Progenitor cell of endocrine pancreas (in vitro differentiated cells): Measurements from ENCODE around the gene ZFYVE21. TPM values are rescaled to one million over a fixed set of nuclear protein-coding genes. Genes with fewer than 3 reads are reported as not detected.
"Not testable (repeated sequence)": the region's sequence is repeated elsewhere in the genome, so short reads cannot be mapped to it uniquely, and the experiment has no call there.

ENCODE experiments used
- DNase-seq: peaks from one replicate; pipeline ENCODE4 v3.0.0; 2021; ENCODE audit warnings: low spot score; ENCODE audit not compliant: unreplicated experiment
- H3K27ac Mint-ChIP-seq: 2 replicates; pipeline ENCODE4 v1.8.0; 2021; ENCODE audit warnings: mild to moderate bottlenecking, moderate library complexity, mixed read lengths
- H3K27me3 Mint-ChIP-seq: 2 replicates; pipeline ENCODE4 v1.8.0; 2021; ENCODE audit warnings: mixed read lengths
- H3K36me3 Mint-ChIP-seq: 2 replicates; pipeline ENCODE4 v1.8.0; 2022; ENCODE audit warnings: mixed read lengths; ENCODE audit not compliant: insufficient read depth
- H3K4me1 Mint-ChIP-seq: 2 replicates; pipeline ENCODE4 v1.8.0; 2021; ENCODE audit warnings: low read depth, mixed read lengths
- H3K4me3 Mint-ChIP-seq: 2 replicates; pipeline ENCODE4 v1.8.0; 2021; ENCODE audit warnings: low read depth, mild to moderate bottlenecking, moderate library complexity, mixed read lengths
- H3K9me3 Mint-ChIP-seq: 2 replicates; pipeline ENCODE4 v1.8.0; 2021; ENCODE audit warnings: low read depth, mixed read lengths
- CTCF ChIP-seq: fragments of 200-600 bp; sonication (generic); IDR thresholded peaks from one replicate; pipeline ENCODE4 v1.5.0; 2021; ENCODE audit warnings: antibody characterized with exemption, mild to moderate bottlenecking; ENCODE audit not compliant: unreplicated experiment
- total RNA-seq: library from RNA; stranded (reverse); gene quantifications from 2 replicates; pipeline ENCODE4 v1.2.1, GENCODE V29; 2021

Gene ZFYVE21
- total RNA-seq, 1 donor from 2014 or later, result 47.2 TPM

- Mint-ChIP-seq H3K36me3 (peaks cover 16% of the 10 kb centered on the region), H3K27ac (no peak overlapping the region), H3K27me3 (no peaks in the 10 kb centered on the region), H3K9me3 (peaks cover 3% of the 10 kb centered on the region), H3K4me1 (no peaks in the 10 kb centered on the region), H3K4me3 (no peak overlapping the region)
- no peak for TF ChIP-seq CTCF
- no peak for DNase-seq
Measured at GRCh38 chr14:103775506-103775905, 59.9 kb downstream of the ZFYVE21 start.

- not testable (repeated sequence) for DNase-seq, H3K27ac Mint-ChIP-seq, H3K27me3 Mint-ChIP-seq, H3K4me1 Mint-ChIP-seq, H3K9me3 Mint-ChIP-seq, H3K4me3 Mint-ChIP-seq
- peaks cover 12% of the 10 kb centered on the region for H3K36me3 Mint-ChIP-seq
Measured at GRCh38 chr14:103776319-103776718, 60.7 kb downstream of the ZFYVE21 start.

GRCh38 chr14:103782376-103782775, 66.8 kb downstream of the ZFYVE21 start:
- no peak for DNase-seq
- Mint-ChIP-seq H3K4me1 (no peaks in the 10 kb centered on the region), H3K4me3 (no peak overlapping the region), H3K9me3 (no peaks in the 10 kb centered on the region), H3K27me3 (no peaks in the 10 kb centered on the region), H3K27ac (no peak overlapping the region), H3K36me3 (peaks cover 6% of the 10 kb centered on the region)
- TF ChIP-seq CTCF, result no peak

Other genes with a start within 250 kb of the ZFYVE21 start
- 929 and 983 TPM in 2 replicates for gene CKB, start 193.0 kb upstream of the ZFYVE21 start, total RNA-seq
- gene TRMT61A, start 186.6 kb upstream of the ZFYVE21 start, total RNA-seq, result 10.3 and 10.7 TPM in 2 replicates
- gene BAG5, start 153.2 kb upstream of the ZFYVE21 start, total RNA-seq, result 23.5 and 24.7 TPM in 2 replicates
- 45.1 and 46.3 TPM in 2 replicates for gene COA8, start 152.8 kb upstream of the ZFYVE21 start, total RNA-seq
- 178 and 180 TPM in 2 replicates for gene KLC1, start 86.6 kb upstream of the ZFYVE21 start, total RNA-seq
- 25.7 and 30.2 TPM in 2 replicates for gene XRCC3, start 359 bp upstream of the ZFYVE21 start, total RNA-seq
- 34.2 and 40.3 TPM in 2 replicates for gene PPP1R13B, start 131.8 kb downstream of the ZFYVE21 start, total RNA-seq
- not detected in 2 replicates for gene TDRD9, start 212.6 kb downstream of the ZFYVE21 start, total RNA-seq
- not detected in 2 replicates for gene RD3L, start 226.7 kb downstream of the ZFYVE21 start, total RNA-seq